NK-92 (cell line): ENCODE measurements around the gene PAPSS1.
"Not testable (repeated sequence)": the region's sequence is repeated elsewhere in the genome, so short reads cannot be mapped to it uniquely, and the experiment has no call there.

Source experiments
- DNase-seq: peaks from one replicate; lab custom pipeline; 2025; ENCODE audit not compliant: unreplicated experiment; lab: John Stamatoyannopoulos, UW

Gene PAPSS1

DNA sequence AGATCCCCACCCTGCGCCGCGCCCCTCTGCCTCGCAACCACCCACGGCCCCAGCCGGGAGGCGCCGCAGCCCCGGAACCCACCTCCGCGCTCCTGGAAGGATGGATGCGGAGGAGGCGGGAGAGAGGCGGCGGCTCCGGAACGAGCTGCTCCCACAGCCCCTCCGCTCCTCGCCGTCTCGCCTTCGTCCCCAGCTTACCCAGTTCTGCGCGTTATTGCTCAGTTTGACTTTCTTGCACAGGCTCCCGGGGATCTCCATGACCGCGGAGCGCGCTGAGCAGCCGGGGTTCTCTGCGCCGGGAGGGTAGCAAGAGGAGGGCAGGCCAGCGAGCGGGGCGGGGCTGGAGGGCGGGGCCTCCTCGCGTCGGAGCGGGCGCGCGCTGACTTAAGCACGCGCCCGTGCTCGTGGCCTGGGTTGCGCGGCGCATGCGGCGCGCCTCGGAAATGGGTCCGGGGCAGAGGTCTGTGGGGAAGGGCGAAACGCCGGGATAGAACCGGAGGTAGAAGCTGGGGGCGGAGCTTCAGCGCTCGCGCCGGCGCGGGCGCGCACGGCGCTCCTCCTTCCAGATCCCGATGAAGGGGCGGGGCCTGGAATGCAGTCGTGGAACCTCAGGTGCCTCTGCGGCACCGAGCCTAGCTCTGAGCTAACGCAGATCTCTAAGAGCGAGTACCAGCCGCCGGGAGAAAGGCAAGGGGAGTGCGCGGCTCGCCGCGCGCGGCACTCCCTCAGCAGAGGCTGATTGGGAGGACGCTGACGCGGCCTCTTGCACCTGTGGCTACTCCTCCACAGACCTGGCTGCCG is at the start of gene PAPSS1:
Gene PAPSS1 (minus strand): TSS at position 313 of the 801 bp plus-strand sequence. CDS start 55 bp downstream, at position 258.
- peak; percentile 54 for DNase-seq

DNA sequence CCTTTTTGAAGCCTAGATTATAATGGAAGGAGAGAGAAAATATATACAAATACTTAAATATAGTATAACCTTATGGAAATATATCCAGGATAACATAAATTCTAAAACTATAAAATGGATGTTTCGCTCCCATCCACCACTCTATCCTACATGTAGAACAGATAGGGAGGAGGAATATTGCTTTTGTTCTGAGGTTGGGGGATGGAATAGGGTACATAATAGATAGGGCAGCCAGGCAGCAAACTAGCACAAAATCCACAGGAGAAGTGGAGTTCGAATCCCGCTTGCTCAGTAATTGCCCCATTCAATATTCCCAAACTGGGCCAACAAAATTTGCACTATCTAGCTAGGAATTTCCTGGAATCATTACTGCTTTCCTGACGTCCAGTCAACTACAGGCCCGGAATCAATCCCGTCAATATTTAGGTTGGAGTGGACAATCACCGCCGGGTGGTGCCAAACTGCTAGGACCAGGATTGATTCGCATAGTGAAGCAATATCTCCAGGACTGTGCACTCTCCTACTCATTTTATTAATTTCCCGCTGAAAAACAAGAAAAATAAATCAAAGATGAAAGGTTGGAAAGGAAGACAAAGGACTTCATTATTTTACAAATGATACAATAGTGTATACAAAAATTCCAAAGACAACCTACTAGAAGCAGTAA is 40.4 kb upstream of the PAPSS1 start:
- no peak for DNase-seq

GRCh38 chr4:107757864-107758476 is 37.9 kb upstream of the PAPSS1 start:
- DNase-seq, result no peak

- DNase-seq, result no peak
Observed at GRCh38 chr4:107757283-107757682, 37.2 kb upstream of the PAPSS1 start.

DNA sequence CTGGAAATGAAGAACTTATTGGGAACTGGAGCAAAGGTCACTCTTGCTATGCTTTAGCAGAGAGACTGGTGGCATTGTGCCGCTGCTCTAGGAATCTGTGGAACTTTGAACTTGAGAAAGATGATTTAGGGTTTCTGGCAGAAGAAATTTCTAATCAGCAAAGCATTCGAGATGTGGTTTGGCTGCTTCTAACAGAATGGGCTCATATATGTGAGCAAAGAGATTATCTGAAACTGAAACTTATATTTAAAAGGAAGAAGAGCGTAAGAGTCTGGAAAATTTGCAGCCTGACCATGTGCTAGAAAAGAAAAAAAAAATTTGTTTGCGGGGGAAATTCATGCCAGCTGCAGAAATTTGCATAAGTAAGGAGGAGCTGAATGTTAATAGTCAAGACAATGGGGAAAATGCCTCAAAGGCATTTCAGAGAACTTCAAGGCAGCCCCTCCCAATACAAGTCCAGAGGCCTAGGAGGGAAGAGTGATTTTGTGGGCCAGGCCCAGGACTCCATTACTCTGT is 35.9 kb upstream of the PAPSS1 start:
- no peak for DNase-seq

DNA sequence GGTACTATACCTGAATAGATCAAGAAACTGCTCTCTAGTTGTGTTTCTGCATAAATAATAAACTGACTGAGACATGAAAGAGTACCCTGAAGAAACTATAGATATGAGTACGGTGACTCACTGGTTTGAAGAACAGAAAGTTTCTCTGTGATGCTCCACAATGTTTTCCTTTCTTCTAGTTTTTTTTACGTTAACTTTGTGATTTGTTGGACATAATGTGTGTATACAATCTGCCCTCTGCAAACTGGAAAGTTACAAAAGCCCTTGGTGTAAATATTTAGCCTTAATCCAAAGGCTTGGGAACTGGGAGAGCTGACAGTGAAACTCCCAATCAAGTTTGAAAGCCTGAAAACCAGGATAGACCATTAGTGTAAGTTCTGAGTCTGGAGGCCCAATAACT is 31.6 kb upstream of the PAPSS1 start:
- DNase-seq, result no peak

DNA sequence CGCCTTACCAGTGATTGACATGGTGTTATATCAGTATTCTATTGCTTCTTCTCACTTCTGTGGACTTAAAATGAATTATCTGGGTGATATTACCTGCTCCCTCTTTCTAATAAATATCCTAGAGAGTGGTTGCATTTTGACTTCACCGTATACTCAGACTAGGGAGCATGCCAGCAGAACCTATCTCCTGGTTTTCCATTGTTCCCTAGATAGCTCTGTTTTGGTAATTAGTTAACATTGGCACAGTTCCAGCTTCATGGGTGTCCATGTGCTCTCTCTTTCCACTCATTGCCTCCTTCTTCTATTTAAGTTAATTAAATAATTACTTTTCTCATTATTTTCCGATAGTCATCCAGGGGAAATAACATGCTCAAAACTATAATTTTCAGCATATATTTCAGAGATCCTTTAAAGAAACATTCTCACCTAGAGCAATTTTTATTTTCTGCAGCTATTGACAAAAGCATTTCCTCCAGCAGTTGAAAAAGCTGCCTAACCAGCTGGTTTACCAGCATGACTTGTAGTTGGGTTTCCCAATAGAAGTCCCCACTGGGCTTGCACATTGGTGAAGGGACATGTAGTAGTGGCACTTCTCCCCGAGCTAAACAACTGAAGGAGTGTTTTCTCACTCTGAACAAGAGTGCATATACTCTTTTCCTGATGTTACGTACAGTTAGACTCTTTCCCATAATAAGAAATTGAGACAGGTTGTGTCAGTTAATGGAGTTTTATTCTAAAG is 27.9 kb upstream of the PAPSS1 start:
- DNase-seq, result no peak

- no peak for DNase-seq
Observed at GRCh38 chr4:107746161-107746560, 26.1 kb upstream of the PAPSS1 start.

DNA sequence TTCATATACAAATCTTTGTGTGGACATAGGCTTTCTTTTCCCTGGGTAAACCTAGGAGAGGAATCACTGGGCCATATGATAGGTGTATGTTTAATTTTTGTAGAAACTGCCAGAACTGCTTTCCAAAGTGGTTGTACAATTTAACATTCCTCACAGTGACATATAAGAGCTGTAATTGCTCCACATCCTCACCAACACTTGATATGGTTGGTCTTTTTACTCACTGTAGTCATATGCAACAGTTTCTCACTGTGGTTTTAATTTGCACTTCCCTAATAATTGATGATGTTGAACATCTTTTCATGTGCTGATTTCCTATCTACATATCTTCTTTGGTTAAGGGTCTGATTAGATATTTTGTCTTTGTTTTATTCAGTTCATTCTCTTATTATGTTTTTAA is 24.5 kb upstream of the PAPSS1 start:
- DNase-seq, result no peak

DNA sequence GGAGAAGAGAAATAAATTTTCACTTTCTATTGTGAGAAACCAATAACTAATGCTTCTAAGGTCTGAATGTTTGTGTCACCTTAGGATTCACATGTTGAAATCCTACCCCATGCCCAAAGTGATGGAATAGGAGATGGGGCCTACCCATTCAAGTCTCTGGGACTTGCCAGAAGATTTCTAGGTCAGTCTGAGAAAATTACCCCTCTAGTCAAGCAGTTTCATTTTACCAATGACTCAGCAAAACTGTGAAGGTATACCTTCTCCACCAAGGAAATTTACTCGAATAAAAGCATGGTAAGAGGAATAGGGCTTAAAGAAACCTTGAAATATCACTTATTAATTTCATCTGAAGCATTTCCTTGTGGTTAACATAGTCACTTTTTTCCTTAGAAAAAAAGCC is 23.5 kb upstream of the PAPSS1 start:
- no peak for DNase-seq

GRCh38 chr4:107742791-107743190 is 22.8 kb upstream of the PAPSS1 start:
- no peak for DNase-seq

- no peak for DNase-seq
Observed at GRCh38 chr4:107742196-107742595, 22.2 kb upstream of the PAPSS1 start.

DNA sequence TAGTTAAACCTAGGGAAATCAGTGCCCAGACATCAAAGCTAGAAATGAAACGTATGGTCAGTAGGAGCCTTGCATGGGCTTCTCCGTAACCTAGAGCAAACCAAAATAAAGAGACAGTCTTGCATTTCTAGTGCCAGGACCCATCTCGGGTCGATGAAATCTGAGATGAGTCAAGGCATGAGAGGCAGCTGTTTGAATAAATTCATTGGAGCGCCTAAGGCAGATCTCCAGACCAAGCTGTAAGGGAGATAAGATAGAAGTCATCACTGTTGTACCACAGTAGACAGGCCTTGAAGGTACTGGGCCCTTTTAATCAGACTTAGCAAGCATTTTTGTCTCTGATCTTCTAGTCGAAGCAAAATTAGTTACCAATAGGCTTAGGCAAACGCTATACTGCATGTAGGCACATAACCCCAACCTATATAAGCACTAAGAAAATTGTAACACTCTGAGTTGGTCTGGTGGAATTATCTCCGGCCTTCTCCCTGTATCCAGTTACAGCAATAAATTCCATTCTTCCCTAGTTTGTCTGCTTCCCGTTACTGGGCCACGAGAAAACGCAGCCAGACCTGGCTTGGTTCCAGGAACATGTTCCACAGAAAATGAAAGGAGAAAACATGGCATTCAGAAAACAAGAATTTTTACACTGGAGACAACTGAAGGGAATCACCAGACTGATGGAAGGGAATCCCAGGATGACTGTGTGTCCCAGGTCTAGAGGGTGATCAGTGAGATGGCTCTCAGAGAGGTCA is 21.1 kb upstream of the PAPSS1 start:
- no peak for DNase-seq

- no peak for DNase-seq
Observed at GRCh38 chr4:107740381-107740780, 20.3 kb upstream of the PAPSS1 start.

- no peak for DNase-seq
Observed at GRCh38 chr4:107737450-107737849, 17.4 kb upstream of the PAPSS1 start.

GRCh38 chr4:107736924-107737448 is 17.0 kb upstream of the PAPSS1 start:
- DNase-seq, result no peak

GRCh38 chr4:107736037-107736436 is 16.0 kb upstream of the PAPSS1 start:
- no peak for DNase-seq

DNA sequence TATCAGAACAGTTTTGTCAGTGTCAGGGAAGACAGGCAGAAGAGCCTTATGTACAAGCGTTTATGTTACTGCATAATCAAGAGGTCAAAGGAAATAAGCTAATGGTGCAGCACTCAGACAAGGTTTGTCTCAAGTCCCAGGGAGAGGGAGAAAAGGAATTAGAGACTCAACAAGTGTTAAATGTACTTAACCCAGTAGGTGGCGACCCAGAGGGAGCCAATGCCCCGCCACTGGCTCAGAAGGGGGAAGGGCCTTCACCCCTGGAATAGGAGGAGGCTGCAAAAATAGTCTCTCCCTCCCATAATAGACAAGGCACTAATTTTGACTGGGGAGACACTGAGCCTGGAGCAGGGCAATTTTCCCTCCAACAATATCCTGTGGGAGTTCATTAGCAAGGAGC is 14.1 kb upstream of the PAPSS1 start:
- DNase-seq, result no peak

GRCh38 chr4:107733431-107733925 is 13.4 kb upstream of the PAPSS1 start:
- no peak for DNase-seq

DNA sequence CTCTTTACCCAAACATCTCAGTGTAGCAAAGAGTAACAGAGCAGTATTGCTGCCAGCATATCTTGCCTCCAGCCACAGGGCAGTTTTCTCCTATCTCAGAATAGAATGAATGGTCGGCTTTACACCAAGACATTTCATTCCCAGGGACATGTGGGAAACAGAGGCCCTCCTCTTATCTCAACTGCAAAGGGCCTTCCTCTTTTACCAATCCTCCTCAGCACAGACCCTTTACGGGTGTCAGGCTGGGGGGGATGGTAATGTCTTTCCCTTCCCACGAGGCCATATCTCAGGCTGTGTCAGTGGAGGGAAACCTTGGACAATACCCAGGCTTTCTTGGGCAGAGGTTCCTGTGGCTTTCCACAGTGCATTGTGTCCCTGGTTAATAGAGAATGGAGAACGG is 9.0 kb upstream of the PAPSS1 start:
- DNase-seq, result not testable (repeated sequence)
